Omental fat pad (tissue), 4 donors: Measurements from ENCODE around the gene DLG5. TPM values are rescaled to one million over a fixed set of nuclear protein-coding genes. Genes with fewer than 3 reads are reported as not detected.
"Not testable (repeated sequence)": the region's sequence is repeated elsewhere in the genome, so short reads cannot be mapped to it uniquely, and the experiment has no call there.

Experiments
- ATAC-seq: fragments of 150-250 bp; one replicate; pipeline ENCODE4 v1.9.1; 2016; ENCODE audit warnings: mild to moderate bottlenecking, moderate library complexity; ENCODE audit not compliant: low FRiP score
- DNase-seq: peaks from one replicate; pipeline ENCODE4 v3.0.0-alpha.2; 2019; ENCODE audit warnings: low spot score
- total RNA-seq, 4 donors: library from RNA; depleted of rRNA; stranded (reverse); fragments of >200 nt; gene quantifications; one replicate each; pipeline ENCODE4 v1.1.0, GENCODE V29; 2016
- TF ChIP-seq, protein P1 (sequence below), 3 donors: fragments of 450-650 bp; IDR thresholded peaks; one replicate each; pipeline ENCODE4 v1.5.1; 2016 to 2017; ENCODE audit warnings: antibody characterized with exemption in 3 of 3, mild to moderate bottlenecking in 3 of 3, moderate library complexity in 2 of 3

DLG5 gene
- total RNA-seq, 4 donors from 2014 or later, result 28.1 to 42.7 (median 38.3) TPM

GRCh38 chr10:77771851-77772250 lies 154.7 kb downstream of the DLG5 start:
- no peak for DNase-seq
- no peak for ATAC-seq
- TF ChIP-seq, protein P1, sequence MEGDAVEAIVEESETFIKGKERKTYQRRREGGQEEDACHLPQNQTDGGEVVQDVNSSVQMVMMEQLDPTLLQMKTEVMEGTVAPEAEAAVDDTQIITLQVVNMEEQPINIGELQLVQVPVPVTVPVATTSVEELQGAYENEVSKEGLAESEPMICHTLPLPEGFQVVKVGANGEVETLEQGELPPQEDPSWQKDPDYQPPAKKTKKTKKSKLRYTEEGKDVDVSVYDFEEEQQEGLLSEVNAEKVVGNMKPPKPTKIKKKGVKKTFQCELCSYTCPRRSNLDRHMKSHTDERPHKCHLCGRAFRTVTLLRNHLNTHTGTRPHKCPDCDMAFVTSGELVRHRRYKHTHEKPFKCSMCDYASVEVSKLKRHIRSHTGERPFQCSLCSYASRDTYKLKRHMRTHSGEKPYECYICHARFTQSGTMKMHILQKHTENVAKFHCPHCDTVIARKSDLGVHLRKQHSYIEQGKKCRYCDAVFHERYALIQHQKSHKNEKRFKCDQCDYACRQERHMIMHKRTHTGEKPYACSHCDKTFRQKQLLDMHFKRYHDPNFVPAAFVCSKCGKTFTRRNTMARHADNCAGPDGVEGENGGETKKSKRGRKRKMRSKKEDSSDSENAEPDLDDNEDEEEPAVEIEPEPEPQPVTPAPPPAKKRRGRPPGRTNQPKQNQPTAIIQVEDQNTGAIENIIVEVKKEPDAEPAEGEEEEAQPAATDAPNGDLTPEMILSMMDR (IDR thresholded peaks at IDR 0.05), result no peak

GRCh38 chr10:77771450-77771849 lies 155.1 kb downstream of the DLG5 start:
- ATAC-seq (no peak), DNase-seq (no peak)
- TF ChIP-seq, protein P1 (IDR thresholded peaks at IDR 0.05), result no peak

DNA sequence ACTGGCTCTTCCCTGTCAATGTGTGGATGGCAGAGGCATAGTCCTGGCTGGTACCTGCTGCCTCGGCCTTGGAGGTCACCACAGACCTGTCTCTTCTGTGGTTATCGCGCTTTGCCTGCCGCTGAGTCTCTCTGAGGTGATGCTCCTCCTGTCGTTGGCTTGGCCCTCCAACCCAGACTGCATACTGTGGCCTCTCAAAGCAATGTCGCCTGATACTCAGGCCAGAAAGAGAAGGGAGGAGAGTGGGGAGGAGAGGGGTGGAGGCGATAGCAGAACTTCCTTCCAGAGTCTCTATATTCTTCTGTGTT lies 155.7 kb downstream of the DLG5 start:
- DNase-seq (no peak), ATAC-seq (no peak)
- TF ChIP-seq, protein P1 (IDR thresholded peaks at IDR 0.05), result no peak

DNA sequence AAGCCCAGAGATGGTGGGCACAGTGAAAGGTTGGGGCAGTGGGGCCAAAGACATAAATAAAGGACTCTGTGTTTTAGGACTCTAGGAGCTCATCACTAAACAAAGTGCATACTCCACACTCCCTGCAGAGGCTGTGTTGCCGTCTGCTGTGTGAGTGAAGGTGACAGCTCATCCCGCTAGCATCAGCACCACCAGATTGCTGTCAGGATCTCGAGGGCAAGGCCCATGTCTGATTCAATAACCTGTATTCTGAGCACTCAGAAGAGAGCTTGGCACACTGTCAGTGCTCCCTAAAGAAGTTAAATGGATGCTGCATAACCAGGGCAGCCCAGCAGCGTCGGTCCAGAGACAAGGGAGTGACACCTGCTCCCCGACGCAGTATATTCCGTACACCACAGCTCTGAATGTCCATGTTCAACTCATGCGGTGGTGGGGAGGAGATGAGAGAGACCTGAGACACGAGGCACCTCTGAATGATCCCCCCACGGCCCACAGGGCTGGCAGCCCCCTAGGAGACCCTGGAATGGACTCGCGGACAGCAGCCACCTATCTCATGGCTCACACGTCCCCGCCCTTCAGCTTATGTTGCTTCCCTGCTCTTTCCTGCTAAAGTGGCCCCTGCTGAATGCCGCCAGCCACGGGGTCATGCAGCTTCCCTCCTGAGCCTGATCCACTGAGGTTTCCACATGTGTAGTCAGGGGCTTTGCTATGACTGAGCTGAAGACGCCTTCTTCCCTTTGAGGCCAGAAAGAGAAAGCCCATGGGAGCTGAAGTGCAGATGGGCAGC lies 156.3 kb downstream of the DLG5 start:
- ATAC-seq (no peak), DNase-seq (no peak)

GRCh38 chr10:77768039-77768438 lies 158.5 kb downstream of the DLG5 start:
- TF ChIP-seq, protein P1 (IDR thresholded peaks at IDR 0.05), result no peak
- ATAC-seq, result no peak
- DNase-seq, result no peak

More for the DNA sequence above, 156.3 kb downstream of the DLG5 start:
- TF ChIP-seq, protein P1 (IDR thresholded peaks at IDR 0.05), result no peak

GRCh38 chr10:77763453-77764430 lies 162.8 kb downstream of the DLG5 start:
- ATAC-seq (no peak), DNase-seq (no peak)
- TF ChIP-seq, protein P1 (IDR thresholded peaks at IDR 0.05), result no peak

GRCh38 chr10:77758406-77758805 lies 168.1 kb downstream of the DLG5 start:
- DNase-seq, ATAC-seq: not testable (repeated sequence)
